Smooth muscle cell (in vitro differentiated cells): ENCODE measurements around the gene TACR2. TPM values are rescaled to one million over a fixed set of nuclear protein-coding genes. Genes with fewer than 3 reads are reported as not detected.

Experiments
- DNase-seq: peaks from one replicate; lab custom pipeline; 2025; ENCODE audit not compliant: unreplicated experiment; lab: John Stamatoyannopoulos, UW
- H2AFZ ChIP-seq: fragments of 200-600 bp; sonication (generic); 2 replicates; pipeline ENCODE4 v1.6.0; 2016; ENCODE audit warnings: antibody characterized with exemption, low read depth, mild to moderate bottlenecking
- H3F3A ChIP-seq: fragments of 200-600 bp; sonication (generic); 2 replicates; pipeline ENCODE4 v1.6.0; 2017; ENCODE audit warnings: antibody characterized with exemption, low read depth
- H3K27ac ChIP-seq: fragments of 200-600 bp; sonication (generic); 2 replicates; pipeline ENCODE4 v1.5.1; 2016; ENCODE audit warnings: low read depth, mild to moderate bottlenecking
- H3K27me3 ChIP-seq: fragments of 200-600 bp; sonication (generic); 2 replicates; pipeline ENCODE4 v1.6.1; 2016; ENCODE audit warnings: low read depth, mild to moderate bottlenecking
- H3K36me3 ChIP-seq: fragments of 200-600 bp; sonication (generic); 2 replicates; pipeline ENCODE4 v1.5.1; 2016; ENCODE audit warnings: low read depth
- H3K4me1 ChIP-seq: fragments of 200-600 bp; sonication (generic); 2 replicates; pipeline ENCODE4 v1.5.1; 2016; ENCODE audit warnings: low read depth
- H3K4me2 ChIP-seq: fragments of 200-600 bp; sonication (generic); 2 replicates; pipeline ENCODE4 v1.6.0; 2016; ENCODE audit warnings: mild to moderate bottlenecking
- H3K4me3 ChIP-seq: fragments of 200-600 bp; sonication (generic); 2 replicates; pipeline ENCODE4 v1.5.1; 2016; ENCODE audit warnings: mild to moderate bottlenecking
- H3K79me2 ChIP-seq: fragments of 200-600 bp; sonication (generic); 2 replicates; pipeline ENCODE4 v1.6.0; 2016; ENCODE audit warnings: low read depth, mild to moderate bottlenecking
- H3K9ac ChIP-seq: fragments of 200-600 bp; sonication (generic); 2 replicates; pipeline ENCODE4 v1.6.0; 2016; ENCODE audit warnings: low read depth
- H3K9me3 ChIP-seq: fragments of 200-600 bp; sonication (generic); replicated peaks from 2 replicates; pipeline ENCODE4 v1.5.1; 2016; ENCODE audit warnings: low read depth
- H4K20me1 ChIP-seq: fragments of 200-600 bp; sonication (generic); 2 replicates; pipeline ENCODE4 v1.6.0; 2016; ENCODE audit warnings: low read depth
- CTCF ChIP-seq: fragments of 200-600 bp; sonication (generic); IDR thresholded peaks from 2 replicates; pipeline ENCODE4 v1.5.1; 2017; ENCODE audit warnings: borderline replicate concordance, mild to moderate bottlenecking, antibody characterized with exemption; ENCODE audit not compliant: insufficient read depth, poor library complexity, severe bottlenecking
- WGBS: methylation state at CpG from one replicate; pipeline ENCODE4 v1.1.7; 2016; ENCODE audit warnings: low lambda C conversion rate; 5-methylcytosine and 5-hydroxymethylcytosine counted together
- polyA plus RNA-seq: library from polyadenylated mRNA; unstranded; fragments of >200 nt; fragmentation: Nextera tagmentation; extraction: Ambion mirVana; gene quantifications from 2 replicates; pipeline ENCODE4 v1.2.1, GENCODE V29; 2016
- total RNA-seq: library from RNA; depleted of rRNA; stranded (reverse); fragments of >200 nt; gene quantifications from 2 replicates; pipeline ENCODE4 v1.2.3, GENCODE V29; 2014

TACR2 gene
- total and polyA plus RNA-seq, 2 experiments from 2014 or later: 0.13 TPM; not detected in 1

GRCh38 chr10:69374242-69374641 is 42.5 kb downstream of the TACR2 start:
- Histone ChIP-seq H4K20me1 (peaks cover 86% of the 10 kb centered on the region), H3K9ac (no peak overlapping the region), H3K4me1 (no peaks in the 10 kb centered on the region), H3K9me3 (no peaks in the 10 kb centered on the region), H3K27ac (no peak overlapping the region), H3K4me3 (no peak overlapping the region), H3K36me3 (peaks cover 14% of the 10 kb centered on the region), H2AFZ (no peak overlapping the region), H3K79me2 (peaks cover 9% of the 10 kb centered on the region), H3K27me3 (no peaks in the 10 kb centered on the region), H3K4me2 (no peak overlapping the region), H3F3A (no peaks in the 10 kb centered on the region)
- WGBS: 97% methylated on average over 13 of the region's 13 CpGs
- DNase-seq: no peak
- no peak for TF ChIP-seq CTCF

- 86% methylated on average over 9 of the region's 9 CpGs for WGBS
These were observed 44.4 kb downstream of the TACR2 start for GRCh38 chr10:69372126-69372980.

GRCh38 chr10:69367469-69367868 is 49.2 kb downstream of the TACR2 start:
- 91% methylated on average over 4 of the region's 4 CpGs for WGBS
- H3F3A ChIP-seq: no peaks in the 10 kb centered on the region
- no peak overlapping the region for H3K9ac ChIP-seq
- H3K27ac ChIP-seq: no peak overlapping the region
- H3K4me2 ChIP-seq: no peak overlapping the region
- no peak overlapping the region for H3K4me3 ChIP-seq
- H3K36me3 ChIP-seq: peaks cover 9% of the 10 kb centered on the region
- DNase-seq: no peak
- no peak for TF ChIP-seq CTCF
- no peaks in the 10 kb centered on the region for H3K9me3 ChIP-seq
- H3K79me2 ChIP-seq: peaks cover 9% of the 10 kb centered on the region
- no peaks in the 10 kb centered on the region for H3K27me3 ChIP-seq
- peaks cover 13% of the 10 kb centered on the region for H3K4me1 ChIP-seq
- H2AFZ ChIP-seq: no peak overlapping the region
- peaks cover 90% of the 10 kb centered on the region for H4K20me1 ChIP-seq

More at GRCh38 chr10:69372126-69372980, 44.4 kb downstream of the TACR2 start:
- H3K36me3 ChIP-seq: peaks cover 9% of the 10 kb centered on the region
- peaks cover 9% of the 10 kb centered on the region for H3K79me2 ChIP-seq
- no peaks in the 10 kb centered on the region for H3K4me1 ChIP-seq
- H4K20me1 ChIP-seq: peaks cover 91% of the 10 kb centered on the region
- DNase-seq: no peak
- no peak overlapping the region for H3K9ac ChIP-seq
- no peak overlapping the region for H3K4me3 ChIP-seq
- no peak overlapping the region for H3K27ac ChIP-seq
- TF ChIP-seq CTCF: no peak
- no peak overlapping the region for H2AFZ ChIP-seq
- H3K9me3 ChIP-seq: no peaks in the 10 kb centered on the region
- no peaks in the 10 kb centered on the region for H3K27me3 ChIP-seq
- H3F3A ChIP-seq: no peaks in the 10 kb centered on the region
- no peak overlapping the region for H3K4me2 ChIP-seq
